DMS53 (cell line): ENCODE data around the gene LRRC58.
"Not testable (repeated sequence)": the region's sequence is repeated elsewhere in the genome, so short reads cannot be mapped to it uniquely, and the experiment has no call there.

Experiments used
- DNase-seq: peaks from one replicate; lab custom pipeline; 2025; lab: John Stamatoyannopoulos, UW

Gene LRRC58

DNA sequence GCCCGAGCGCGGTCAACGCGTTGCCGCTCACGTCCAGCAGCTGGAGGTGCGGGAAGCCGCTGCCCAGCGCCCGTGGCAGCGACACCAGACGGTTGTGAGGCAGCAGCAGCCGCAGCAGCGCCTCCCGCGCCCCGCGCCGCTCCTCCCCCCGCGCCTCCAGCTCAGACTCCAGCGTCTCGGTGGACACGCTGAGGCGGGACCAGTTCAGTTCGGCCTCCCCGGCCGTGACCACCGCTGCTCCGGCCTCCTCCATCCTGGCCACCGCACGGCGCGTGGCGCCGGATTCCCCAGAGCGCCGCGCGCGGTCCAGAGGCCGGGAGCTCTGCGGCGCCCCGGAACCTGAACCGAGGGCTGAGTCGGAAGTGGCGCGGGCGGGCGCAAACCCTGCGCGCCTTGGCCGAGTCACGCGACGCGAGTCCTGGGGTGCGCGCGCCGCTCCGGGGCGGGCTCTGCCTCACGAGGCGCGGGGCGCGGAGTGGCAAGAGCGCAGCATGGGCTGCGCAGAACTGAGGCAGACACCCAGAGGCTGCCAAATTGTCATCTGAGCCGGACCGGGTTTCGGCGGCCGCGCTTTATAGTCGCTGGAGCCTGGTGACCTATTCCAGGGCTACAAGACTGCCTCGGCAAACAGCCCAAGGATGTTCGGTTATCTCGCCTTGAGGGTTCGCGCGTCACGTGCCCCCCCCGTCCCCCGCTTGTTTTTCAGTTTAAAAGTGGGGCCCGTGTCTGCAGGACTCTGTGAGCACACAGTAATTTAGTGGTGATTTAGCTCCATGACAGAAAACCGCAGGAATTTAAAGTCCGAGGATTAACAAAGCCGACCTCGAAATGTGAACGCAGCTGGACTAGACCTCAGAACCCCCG lies at the start of gene LRRC58:
Gene LRRC58, minus strand, starts transcription at position 364 of the 864 bp plus-strand sequence. Its CDS starts 111 bp downstream, at position 253.
- DNase-seq: peak; percentile 97

DNA sequence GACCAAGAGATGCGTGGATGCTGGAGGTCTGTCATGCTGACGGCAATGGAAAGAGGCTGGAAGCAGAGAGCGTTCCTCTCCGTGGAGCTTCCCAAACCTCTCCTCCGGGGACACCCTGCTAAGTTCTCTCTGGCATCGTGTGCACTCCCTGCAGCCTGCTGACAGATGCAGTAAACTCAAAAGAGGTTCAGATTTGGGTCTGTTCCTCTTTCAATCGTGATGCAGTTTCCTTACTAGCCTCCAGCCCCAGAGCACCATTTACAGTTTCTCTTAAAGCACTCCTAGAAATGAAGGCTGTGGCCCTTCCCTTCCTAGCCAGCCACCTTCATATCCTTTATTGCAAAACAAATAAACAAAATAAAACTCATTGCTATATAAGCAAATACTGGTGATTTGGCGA lies 47.3 kb upstream of the LRRC58 start:
- DNase-seq: no peak

DNA sequence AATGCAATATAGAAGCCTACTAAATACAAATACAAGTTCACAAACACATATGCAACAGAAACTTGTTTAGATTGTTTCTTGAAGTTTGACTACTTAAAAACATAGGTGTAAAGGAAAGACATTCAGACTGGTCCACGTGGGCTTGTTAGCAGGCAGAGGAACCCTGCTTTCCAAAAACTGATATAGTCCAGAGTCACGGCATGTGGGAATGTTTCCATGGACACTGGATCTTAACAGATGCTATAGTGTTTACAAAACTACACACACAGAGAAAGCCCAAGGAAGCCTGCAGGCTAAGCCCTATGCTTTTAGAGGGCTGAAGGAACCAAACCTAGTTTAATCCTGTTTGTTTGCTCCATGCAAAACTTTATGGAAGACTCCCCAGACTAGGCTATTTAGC lies 45.2 kb upstream of the LRRC58 start:
- DNase-seq: no peak

DNA sequence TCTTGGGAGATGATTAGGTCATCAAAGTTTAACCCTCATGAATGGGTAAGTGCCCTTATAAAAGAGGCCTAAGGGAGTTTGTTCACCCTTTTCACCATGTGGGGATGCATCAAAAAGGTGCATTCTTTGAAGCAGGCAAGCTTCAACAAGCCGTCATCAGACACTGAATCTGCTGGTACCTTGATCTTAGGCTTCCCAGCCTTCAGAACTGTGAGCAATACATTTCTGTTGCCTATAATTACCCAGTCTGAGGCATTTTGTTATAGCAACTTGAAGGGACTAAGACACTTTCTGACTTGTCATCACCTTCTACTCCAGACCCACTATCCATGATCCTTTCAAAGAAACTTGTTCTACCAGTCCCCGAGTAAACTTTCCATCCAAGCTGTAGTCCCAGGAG lies 44.6 kb upstream of the LRRC58 start:
- DNase-seq: peak; percentile 6

DNA sequence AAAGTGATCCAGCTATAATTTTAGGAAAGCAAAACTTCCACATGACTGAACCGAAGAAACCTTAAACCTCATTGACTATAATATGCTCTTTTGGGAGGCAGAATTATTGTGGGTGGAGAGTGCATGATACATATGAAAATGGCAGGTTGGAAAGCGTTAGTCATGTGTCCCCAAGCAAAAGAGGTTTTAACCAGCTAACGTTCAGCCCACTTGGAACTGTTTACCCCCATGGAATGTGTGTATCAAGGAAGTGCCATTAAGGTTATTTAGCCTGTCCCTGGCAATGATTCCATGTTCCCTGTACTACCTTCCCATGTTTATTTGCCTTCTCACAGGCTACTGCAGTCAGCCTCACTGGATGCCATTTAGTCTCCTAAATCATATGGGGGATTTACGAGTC lies 44.1 kb upstream of the LRRC58 start:
- no peak for DNase-seq

DNA sequence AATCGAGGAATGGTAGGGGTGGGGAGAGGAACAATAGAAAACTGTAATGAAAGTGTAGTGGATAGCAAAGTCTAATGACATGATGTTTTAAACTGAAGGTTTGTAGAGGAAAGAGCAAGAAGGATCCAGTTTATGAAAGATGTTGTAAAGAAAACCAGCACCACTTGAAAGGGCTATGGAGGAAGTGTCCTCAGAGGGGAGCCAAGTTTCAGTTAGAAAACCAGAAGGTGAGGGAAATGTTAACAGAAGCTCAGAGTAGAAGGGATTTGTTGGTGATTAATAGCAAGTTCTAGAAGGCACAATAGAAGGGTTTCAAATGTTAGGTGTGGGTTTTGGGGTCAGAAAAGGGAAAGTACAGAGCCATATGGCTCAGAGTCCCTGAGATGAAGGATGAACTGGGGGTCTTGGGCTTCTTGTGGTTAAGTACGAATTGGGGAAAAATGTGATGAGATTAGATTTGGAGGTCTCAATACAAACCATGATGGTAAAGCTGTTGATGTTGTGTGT lies 33.8 kb upstream of the LRRC58 start:
- DNase-seq: no peak

DNA sequence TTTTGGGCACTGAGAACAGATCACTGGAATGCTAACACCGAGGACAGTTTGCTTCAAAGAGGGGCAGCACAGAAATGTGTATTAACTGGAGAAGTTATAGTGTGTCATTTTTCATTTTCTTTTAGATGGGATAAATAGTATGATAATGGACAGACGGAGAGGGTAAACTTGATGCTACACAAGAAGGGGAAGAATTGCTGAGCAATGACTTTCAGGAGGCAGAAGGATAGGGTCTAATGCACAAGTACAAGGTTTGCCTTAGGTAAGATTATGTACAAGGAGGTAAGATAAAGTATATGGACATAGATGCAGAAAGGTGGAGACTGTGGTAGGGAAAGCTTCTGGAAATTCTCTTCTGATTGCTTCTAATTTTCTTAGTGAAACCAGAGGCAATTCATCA lies 32.3 kb upstream of the LRRC58 start:
- no peak for DNase-seq

DNA sequence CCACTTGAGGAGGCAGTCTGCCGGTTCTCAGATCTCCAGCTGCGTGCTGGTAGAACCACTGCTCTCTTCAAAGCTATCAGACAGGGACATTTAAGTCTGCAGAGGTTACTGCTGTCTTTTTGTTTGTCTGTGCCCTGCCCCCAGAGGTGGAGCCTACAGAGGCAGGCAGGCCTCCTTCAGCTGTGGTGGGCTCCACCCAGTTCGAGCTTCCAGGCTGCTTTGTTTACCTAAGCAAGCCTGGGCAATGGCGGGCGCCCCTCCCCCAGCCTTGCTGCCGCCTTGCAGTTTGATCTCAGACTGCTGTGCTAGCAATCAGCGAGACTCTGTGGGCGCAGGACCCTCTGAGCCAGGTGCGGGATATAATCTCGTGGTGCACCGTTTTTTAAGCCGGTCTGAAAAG lies 28.8 kb upstream of the LRRC58 start:
- DNase-seq: not testable (repeated sequence)

DNA sequence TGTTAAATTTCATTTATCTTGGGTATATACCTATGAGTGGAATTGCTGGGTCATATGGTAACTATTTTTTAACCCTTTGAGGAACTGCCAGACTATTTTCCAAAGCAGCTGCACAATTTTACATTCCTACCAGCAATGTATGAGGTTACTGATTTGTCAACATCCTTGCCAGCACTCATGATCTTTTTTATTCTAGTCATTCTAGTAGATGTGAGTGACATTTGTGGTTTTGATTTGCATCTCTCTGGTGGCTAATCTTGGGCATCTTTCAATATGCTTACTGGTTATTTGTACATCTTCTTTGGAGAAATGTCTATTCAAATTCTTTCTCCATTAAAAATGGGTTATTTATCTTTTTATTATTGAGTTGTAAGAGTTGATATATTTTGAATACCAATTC lies 21.3 kb upstream of the LRRC58 start:
- no peak for DNase-seq

DNA sequence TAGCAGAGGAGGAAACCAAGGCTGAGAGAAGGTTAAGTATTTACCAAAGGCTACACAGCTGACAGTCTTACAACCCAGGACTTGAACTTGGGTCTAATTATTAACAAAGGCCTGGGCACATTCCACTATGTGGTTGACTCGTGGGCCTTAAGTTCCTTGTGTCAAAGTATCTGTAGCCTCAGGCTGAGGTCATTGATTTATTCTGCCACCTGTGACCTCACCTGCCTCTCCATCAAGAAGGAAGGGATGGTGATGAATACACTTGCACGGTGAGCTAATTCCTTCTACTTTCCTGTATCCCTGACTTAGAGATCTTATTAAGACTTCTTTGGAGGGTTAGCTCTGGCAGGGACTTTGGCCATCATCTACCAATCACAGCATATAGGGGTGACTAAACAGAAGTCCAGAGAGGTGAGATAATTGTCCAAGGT lies 19.9 kb upstream of the LRRC58 start:
- peak; percentile 57 for DNase-seq

DNA sequence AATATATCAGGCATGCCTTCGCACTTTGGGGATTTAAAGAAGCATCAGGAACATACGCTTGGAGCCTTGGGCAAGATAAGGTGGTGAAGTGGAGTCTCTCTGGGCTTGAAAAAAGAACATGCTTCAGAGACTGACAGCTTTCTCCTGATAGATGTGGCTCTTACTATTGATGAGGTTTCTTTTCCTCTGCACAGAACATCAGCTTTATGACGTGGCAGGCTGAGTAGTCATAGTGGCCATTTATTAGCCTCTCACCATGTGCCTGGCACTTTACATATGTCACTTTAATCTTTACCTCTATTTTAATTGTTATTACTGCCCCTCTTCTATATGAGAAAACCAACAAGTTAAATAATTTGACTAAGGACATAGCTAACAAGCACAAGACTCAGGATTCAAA lies 19.0 kb upstream of the LRRC58 start:
- no peak for DNase-seq

DNA sequence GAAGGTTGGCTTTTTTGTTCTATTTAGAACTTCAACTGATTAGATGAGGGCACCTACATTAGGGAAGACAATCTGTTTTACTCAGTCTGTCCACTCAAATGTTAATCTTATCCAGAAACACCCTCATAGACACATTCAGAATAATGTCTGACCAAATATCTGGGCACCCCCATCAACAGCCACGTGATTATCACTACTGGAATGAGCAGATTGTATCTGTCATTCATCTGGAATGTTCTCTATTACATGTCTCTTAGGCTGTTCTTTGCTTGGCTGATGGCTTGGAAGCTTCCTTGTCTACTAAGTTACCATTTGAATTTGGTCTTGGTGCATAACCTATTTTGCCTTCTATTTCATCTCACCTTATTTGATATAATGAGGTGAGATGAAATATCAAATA lies 15.7 kb upstream of the LRRC58 start:
- DNase-seq: no peak

DNA sequence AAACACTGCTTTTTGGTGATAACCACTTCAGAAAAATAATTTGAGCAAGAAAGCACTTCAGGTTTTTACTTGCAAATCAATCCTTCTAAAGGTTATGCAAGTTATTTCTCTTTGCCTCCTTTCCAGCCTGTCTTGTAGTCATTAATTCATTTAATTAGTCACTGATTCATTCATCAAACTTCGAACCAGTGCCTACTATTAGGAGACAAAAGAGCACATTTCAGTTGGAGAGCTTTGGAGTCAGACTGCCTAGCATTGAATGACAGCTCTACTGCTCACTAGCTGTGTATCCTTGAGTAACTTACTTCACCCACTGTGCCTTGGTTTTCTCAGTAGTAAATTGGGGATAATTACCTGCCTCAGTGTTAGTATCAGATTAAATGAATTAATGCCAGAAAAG lies 14.9 kb upstream of the LRRC58 start:
- no peak for DNase-seq

DNA sequence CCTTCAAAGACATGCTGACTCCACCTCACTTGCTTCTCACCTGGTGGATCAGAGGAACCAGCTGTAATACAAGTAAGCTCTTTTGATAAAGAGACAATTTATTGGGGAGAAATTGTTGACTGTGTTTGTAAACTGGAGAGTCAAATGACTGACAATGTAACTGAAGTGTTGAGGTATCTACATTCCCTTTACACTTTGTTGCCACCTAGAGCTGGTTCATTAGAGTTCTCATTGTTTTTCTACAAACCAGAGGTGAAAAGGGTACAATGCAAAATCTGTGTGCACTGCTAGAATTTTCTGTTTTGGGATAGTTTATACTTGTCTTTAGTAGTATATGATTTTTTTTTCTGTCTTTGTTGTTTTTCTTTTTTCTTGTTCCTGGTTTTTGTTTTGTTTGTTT lies 8.7 kb upstream of the LRRC58 start:
- DNase-seq: peak; percentile 1

DNA sequence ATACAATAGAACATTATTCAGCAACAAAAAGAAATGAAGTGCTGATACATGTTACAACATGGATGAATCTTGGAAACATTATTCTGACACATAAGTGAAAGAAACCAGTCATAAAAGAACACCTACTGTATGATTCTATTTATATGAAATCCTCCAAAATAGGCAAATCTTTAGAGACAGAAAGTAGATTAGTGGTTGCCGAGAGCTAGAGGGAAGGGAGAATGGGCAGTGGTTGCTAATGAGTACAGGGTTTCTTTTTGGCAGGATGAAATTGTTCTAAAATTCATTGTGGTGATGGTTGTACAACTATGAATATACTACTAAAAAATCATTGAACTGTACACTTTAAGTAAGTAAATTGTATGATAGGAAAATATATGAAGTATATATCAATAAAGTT lies 6.3 kb upstream of the LRRC58 start:
- no peak for DNase-seq

DNA sequence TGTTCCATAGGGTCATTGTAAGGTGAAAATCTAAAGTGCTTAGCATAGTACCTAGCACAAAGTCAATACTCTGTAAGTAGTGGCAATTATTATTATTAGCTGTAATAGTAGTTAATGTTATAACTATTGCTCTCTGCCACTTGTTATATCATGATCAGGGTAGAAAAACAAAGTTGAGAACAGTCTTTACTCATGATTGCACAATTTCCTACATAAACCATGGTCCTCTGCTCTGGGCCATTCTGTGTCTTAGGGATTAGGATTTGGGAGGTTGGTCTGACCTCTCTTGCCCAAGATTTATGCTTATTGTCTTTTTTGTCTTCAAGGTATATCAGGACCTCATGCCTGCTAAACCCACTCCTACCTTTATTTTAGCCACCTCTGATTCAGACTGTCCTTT lies 4.3 kb upstream of the LRRC58 start:
- DNase-seq: no peak

DNA sequence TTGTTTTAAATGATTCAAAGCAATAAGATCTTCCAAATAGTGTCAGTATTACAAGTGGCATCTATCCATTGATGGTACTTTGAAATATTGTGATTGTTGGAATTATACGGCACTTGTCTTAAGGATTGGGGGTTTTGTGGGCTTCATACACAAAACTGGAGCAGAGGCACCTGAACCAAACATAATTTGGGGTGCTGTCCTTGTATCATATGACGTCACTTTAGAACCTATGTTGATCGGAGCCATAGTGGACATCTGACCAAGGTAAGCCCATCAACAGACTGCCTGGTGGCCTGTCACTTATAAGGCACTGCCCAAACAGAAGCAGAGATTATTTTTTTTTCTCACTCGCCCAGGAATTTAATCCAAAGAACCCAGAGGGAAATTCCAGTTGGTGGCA lies 2.9 kb upstream of the LRRC58 start:
- DNase-seq: no peak

DNA sequence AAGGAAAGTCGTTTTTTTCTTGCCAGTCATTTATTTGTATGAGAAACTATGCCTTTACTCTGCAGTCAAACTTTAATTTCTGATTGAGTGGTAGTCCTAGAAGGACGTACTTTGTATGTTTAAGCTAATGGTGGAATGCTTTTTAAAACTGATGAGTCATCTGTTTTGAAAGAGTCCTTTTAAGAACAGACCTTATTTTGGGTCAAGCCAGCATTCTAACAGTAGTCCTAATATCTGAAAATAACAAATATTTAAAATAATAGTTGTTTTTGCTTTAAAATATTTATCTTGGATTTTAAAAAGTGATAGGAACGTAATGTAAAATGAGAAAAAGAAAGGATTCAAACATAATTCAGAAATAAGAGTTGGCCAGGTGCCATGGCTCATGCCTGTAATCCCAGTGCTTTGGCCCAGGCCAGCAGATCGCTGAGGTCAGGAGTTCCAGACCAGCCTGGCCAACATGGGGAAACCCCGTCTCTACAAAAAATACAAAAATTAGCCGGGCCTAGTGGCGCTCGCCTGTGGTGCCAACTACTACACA lies 1.3 kb upstream of the LRRC58 start:
- DNase-seq: peak; percentile 38

DNA sequence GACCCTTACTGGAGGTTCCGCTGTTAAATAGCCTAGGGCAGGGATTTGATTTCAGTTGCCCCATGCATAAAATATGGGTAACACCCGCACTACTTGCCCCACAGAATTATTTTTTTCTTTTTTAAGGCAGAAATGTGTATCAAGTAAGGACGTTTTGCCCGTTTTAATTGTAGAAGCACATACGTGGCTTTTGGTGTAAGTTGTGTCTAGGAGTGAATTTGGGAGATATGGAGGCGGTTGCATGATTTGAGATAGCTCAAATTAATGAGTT lies 636 bp upstream of the LRRC58 start:
- peak; percentile 55 for DNase-seq

DNA sequence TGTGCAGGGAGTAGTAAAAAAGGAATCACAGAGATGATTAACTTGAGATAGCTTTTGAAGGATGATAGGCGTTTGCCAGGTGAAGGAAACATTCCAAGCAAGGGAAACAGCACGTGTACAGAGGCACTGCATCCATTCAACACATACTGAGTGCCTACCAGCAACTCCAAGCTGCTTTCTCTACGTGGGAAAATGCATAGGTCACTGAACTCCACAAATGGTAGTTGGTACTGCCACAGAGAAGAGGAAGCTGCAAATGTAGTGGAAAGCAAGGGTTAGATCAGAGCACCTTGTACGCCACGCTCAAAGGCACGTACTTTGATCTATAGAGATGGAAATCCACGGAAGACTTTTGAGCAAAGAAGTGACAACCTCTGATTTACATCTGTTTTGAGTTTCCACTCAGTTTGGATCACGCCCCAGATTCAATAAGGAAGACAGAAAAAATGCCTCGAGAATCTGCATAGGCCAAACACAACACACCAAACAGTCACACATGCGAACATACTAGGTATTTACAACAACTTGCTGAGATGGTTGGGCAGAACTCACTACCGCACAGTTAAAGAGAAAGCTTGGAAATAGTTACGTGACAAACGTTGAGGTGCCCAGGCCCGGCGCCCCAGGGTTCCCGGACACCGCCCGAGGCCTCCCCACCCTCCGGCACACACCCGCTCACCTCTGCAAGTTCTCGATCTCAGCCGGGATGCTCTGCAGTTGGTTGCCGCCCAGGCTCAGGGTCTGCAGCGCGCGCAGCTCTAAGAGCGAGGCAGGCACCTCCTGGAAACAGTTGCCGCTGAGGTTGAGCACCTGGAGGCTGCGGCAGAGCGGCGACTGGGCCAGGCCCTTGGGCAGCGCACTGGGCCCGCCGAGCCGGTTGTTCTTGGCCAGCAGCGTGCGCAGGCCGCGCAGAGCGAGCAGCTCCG lies 826 bp downstream of the LRRC58 start:
- DNase-seq: peak; percentile 37

DNA sequence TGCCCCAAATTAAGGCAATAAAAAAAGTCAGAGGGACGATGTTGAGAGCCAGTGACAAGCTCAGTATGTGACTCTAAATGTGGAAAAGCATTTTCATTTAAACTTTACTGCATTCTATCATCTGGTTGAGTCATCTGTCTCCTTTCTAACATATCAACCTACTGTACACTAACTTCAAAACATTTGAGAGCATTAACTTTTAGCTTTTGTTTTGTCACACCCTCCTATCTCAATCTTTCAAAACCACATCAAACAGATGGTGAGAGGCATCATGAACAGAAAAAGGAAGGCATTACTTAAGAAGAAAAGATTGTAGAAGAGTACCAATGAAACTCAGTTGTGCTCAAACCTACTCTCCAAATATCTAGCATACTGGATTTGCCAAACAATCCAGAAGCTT lies 4.8 kb downstream of the LRRC58 start:
- no peak for DNase-seq

DNA sequence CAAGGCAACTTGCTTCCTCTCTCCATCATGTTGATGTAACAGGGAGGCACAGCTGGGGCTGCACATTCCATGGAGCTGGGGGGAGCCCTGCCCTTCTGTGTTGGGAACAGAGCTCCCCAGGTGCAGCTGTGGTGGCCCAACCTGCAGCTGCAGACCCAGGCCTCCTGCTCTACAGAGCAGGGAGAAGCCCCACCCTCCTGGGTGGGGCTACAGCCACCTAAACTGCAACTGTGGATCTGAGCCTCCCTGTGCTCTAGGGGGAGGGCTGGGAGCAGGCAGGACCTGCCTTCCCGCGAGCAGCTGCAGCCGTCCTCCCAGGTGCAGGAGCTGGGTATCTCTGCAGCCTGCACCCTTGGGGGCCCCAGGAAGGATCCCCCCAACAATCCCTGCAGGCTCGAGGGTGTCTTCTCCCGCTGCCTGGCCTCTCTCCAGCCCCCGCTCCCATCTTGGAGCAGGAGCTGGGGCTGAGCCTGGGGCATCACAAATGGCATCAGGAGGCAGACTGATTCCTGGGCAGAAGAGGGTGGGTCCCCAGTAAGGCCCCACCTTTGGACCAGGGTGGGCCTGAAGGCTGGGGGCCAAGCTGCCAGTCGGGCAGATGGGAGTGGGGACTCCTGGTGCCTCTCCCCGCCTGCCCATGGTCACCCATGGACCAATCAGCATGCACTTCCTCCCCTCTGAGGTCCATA lies 7.4 kb downstream of the LRRC58 start:
- no peak for DNase-seq
